Gastroesophageal sphincter (tissue), 3 donors: ENCODE results near the gene SRGN.
A peak's percentile ranks its signal among the peaks of the same experiment; 100 is the strongest.

Source experiments
- EP300 ChIP-seq: sonication (generic); formaldehyde crosslinking; IDR thresholded peaks from one replicate; pipeline ENCODE4 v1.6.1; 2017; ENCODE audit warnings: antibody characterized with exemption, mild to moderate bottlenecking
- POLR2A ChIP-seq, 2 donors: fragments of 450-650 bp; IDR thresholded peaks; one replicate each; pipeline ENCODE4 v1.6.1; 2017; ENCODE audit warnings: antibody characterized with exemption in 2 of 2, mild to moderate bottlenecking in 2 of 2, moderate library complexity in 1 of 2
- TF ChIP-seq, protein P1 (sequence below), 4 experiments: fragments of 200-600 bp in 2 of 4; fragments of 450-650 bp in 2 of 4; sonication (generic) in 1 of 4; IDR thresholded peaks; one replicate each; pipeline ENCODE4 v1.5.1; 2017 to 2019; ENCODE audit warnings: antibody characterized with exemption in 4 of 4, mild to moderate bottlenecking in 2 of 4, moderate library complexity in 2 of 4

DNA sequence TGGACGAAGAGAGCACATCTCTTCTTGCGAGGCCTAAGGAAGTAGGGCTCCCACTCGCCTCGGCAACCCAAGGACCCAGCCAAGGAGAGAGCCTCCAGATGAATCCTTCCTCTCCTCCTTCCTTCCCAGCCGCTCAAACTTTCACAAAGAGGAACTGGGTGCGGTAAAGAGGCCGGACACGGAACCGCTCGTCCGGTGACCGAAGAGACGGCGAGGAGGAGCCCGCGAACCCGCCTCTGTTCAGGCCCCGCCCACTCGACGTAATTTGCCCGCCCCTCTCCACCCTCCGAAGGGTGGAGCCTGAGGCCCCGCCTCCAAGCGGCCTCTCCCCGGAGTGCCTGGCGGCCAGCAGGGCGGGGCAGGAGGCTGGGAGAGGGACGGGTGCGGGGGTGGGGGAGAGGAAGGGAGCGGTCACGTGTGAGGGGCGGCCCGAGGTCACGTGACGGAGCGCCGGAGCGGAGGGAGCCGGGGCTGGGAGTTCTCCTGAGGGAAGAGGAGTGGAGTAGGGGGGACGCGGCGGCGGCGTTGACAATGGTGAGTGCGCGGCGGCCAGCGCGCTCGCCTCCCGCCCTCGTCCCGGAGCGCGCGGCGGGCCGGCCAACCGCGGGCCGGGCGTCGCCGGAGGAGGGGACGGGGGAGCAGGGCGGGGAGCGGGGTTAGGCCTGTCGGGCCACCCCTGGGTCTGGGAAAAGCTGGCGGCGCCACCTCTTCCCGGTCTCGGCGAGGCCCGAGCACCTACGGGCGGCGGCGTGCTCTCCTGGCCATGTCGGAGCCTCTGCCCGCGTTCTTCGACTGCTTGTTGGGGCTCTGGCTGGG lies 36.1 kb downstream of the SRGN start, which contains the start of gene VPS26A:
- TF ChIP-seq, protein P1, sequence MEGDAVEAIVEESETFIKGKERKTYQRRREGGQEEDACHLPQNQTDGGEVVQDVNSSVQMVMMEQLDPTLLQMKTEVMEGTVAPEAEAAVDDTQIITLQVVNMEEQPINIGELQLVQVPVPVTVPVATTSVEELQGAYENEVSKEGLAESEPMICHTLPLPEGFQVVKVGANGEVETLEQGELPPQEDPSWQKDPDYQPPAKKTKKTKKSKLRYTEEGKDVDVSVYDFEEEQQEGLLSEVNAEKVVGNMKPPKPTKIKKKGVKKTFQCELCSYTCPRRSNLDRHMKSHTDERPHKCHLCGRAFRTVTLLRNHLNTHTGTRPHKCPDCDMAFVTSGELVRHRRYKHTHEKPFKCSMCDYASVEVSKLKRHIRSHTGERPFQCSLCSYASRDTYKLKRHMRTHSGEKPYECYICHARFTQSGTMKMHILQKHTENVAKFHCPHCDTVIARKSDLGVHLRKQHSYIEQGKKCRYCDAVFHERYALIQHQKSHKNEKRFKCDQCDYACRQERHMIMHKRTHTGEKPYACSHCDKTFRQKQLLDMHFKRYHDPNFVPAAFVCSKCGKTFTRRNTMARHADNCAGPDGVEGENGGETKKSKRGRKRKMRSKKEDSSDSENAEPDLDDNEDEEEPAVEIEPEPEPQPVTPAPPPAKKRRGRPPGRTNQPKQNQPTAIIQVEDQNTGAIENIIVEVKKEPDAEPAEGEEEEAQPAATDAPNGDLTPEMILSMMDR (IDR thresholded peaks at IDR 0.05) = peak in 3 of 4 experiments; percentile 19 to 36 (median 32)
- TF ChIP-seq POLR2A (IDR thresholded peaks at IDR 0.05) (peak; percentile 88 to 94), EP300 (no peak)
